SK-N-SH treated with all-trans-retinoic acid at 6 μM for 48 hours (cell line): ENCODE measurements around the gene CSF1R.

Source experiments
- BACH2 ChIP-seq: fragments of 250-450 bp; sonication (Bioruptor Pico); IDR thresholded peaks from 2 replicates; pipeline ENCODE4 v1.9.0; 2021; ENCODE audit warnings: mild to moderate bottlenecking, borderline replicate concordance
- OSR1 ChIP-seq: fragments of 250-450 bp; sonication (Bioruptor Pico); IDR thresholded peaks from 2 replicates; pipeline ENCODE4 v1.8.0; 2022; ENCODE audit warnings: moderate library complexity, mild to moderate bottlenecking, inconsistent platforms
- PPARA ChIP-seq: fragments of 250-450 bp; sonication (Bioruptor Pico); IDR thresholded peaks from 2 replicates; pipeline ENCODE4 v1.5.0; 2020; ENCODE audit warnings: mild to moderate bottlenecking, borderline replicate concordance
- ZFP30 ChIP-seq: fragments of 450-650 bp; formaldehyde crosslinking; IDR thresholded peaks from 2 replicates; pipeline ENCODE4 v1.5.0; 2022; ENCODE audit warnings: mild to moderate bottlenecking, moderate library complexity
- ZNF565 ChIP-seq: fragments of 450-650 bp; formaldehyde crosslinking; conservative IDR thresholded peaks from 2 replicates; pipeline ENCODE4 v1.5.0; 2020; ENCODE audit warnings: low read depth, mild to moderate bottlenecking, moderate library complexity
- ZNF70 ChIP-seq: fragments of 450-650 bp; formaldehyde crosslinking; IDR thresholded peaks from 2 replicates; pipeline ENCODE4 v1.5.0; 2020; ENCODE audit warnings: mild to moderate bottlenecking, moderate library complexity
- ZNF8 ChIP-seq: fragments of 450-650 bp; formaldehyde crosslinking; IDR thresholded peaks from 2 replicates; pipeline ENCODE4 v1.5.0; 2020; ENCODE audit warnings: mild to moderate bottlenecking, moderate library complexity

- TF ChIP-seq ZNF8 (CRISPR knock-in tag): no peak
- no peak for TF ChIP-seq BACH2 (CRISPR knock-in tag)
- no peak for TF ChIP-seq ZNF70
- TF ChIP-seq PPARA (CRISPR knock-in tag): no peak
- no peak for TF ChIP-seq ZNF565 (CRISPR knock-in tag)
- TF ChIP-seq OSR1 (CRISPR knock-in tag): no peak
- TF ChIP-seq ZFP30: no peak
These were observed 8.2 kb downstream of the CSF1R start for GRCh38 chr5:150077996-150078801.
